GM23338 (cell line): Measurements from ENCODE around the gene SMYD5. TPM values are rescaled to one million over a fixed set of nuclear protein-coding genes. Genes with fewer than 3 reads are reported as not detected.
"Not testable (repeated sequence)": the region's sequence is repeated elsewhere in the genome, so short reads cannot be mapped to it uniquely, and the experiment has no call there.

Experiments
- ATAC-seq: fragments of 200-7000 bp; cut with Tn5 transposase; 3 replicates; pipeline ENCODE4 v1.9.1; 2020
- DNase-seq: peaks from one replicate; pipeline ENCODE4 v3.0.0-alpha.2; 2015; ENCODE audit warnings: low spot score
- H2AFZ ChIP-seq: fragments of 200-600 bp; sonication (generic); 2 replicates; pipeline ENCODE4 v1.8.0; 2016; ENCODE audit warnings: antibody characterized with exemption, mild to moderate bottlenecking, moderate library complexity
- H3F3A ChIP-seq: fragments of 200-600 bp; sonication (generic); replicated peaks from 2 replicates; pipeline ENCODE4 v1.8.0; 2017; ENCODE audit warnings: antibody characterized with exemption, mixed run types, low read depth
- H3K27ac ChIP-seq: fragments of 200-600 bp; sonication (generic); 2 replicates; pipeline ENCODE4 v1.6.1; 2016; ENCODE audit warnings: low read depth
- H3K27me3 ChIP-seq: fragments of 200-600 bp; sonication (generic); 2 replicates; pipeline ENCODE4 v1.8.0; 2016; ENCODE audit warnings: mild to moderate bottlenecking, mixed run types, moderate library complexity; ENCODE audit not compliant: insufficient read depth
- H3K36me3 ChIP-seq: fragments of 200-600 bp; sonication (generic); 2 replicates; pipeline ENCODE4 v1.8.0; 2016; ENCODE audit warnings: mild to moderate bottlenecking; ENCODE audit not compliant: insufficient read depth
- H3K4me1 ChIP-seq: fragments of 200-600 bp; sonication (generic); 2 replicates; pipeline ENCODE4 v1.8.0; 2016; ENCODE audit warnings: mild to moderate bottlenecking, moderate library complexity; ENCODE audit not compliant: insufficient read depth
- H3K4me2 ChIP-seq: fragments of 200-600 bp; sonication (generic); 2 replicates; pipeline ENCODE4 v1.7.1; 2017; ENCODE audit warnings: mixed run types
- H3K4me3 ChIP-seq: fragments of 200-600 bp; sonication (generic); 2 replicates; pipeline ENCODE4 v1.6.1; 2016; ENCODE audit warnings: mixed run types
- H3K79me2 ChIP-seq: fragments of 200-600 bp; sonication (generic); replicated peaks from 2 replicates; pipeline ENCODE4 v1.8.0; 2017; ENCODE audit warnings: mild to moderate bottlenecking; ENCODE audit not compliant: insufficient read depth
- H3K9me2 ChIP-seq: fragments of 200-600 bp; sonication (generic); 2 replicates; pipeline ENCODE4 v1.8.0; 2017; ENCODE audit not compliant: insufficient read depth
- H4K20me1 ChIP-seq: fragments of 200-600 bp; sonication (generic); replicated peaks from 2 replicates; pipeline ENCODE4 v1.8.0; 2017; ENCODE audit warnings: mild to moderate bottlenecking; ENCODE audit not compliant: insufficient read depth
- H3K27ac Mint-ChIP-seq: 2 replicates; pipeline ENCODE4 v1.8.0; 2020; ENCODE audit warnings: inconsistent platforms, mild to moderate bottlenecking, moderate library complexity, mixed read lengths
- H3K27me3 Mint-ChIP-seq: 3 replicates; pipeline ENCODE4 v1.8.0; 2022; ENCODE audit warnings: low read depth, mild to moderate bottlenecking, moderate library complexity, mixed read lengths, inconsistent platforms; ENCODE audit not compliant: insufficient read depth, poor library complexity
- H3K36me3 Mint-ChIP-seq: 3 replicates; pipeline ENCODE4 v1.8.0; 2021; ENCODE audit warnings: low read depth, mild to moderate bottlenecking, inconsistent platforms, moderate library complexity, mixed read lengths
- H3K4me1 Mint-ChIP-seq: 3 replicates; pipeline ENCODE4 v1.8.0; 2020; ENCODE audit warnings: mild to moderate bottlenecking, inconsistent platforms, mixed read lengths
- H3K4me3 Mint-ChIP-seq: 3 replicates; pipeline ENCODE4 v1.8.0; 2021; ENCODE audit warnings: moderate library complexity, mild to moderate bottlenecking, inconsistent platforms, mixed read lengths
- H3K9me3 Mint-ChIP-seq: 3 replicates; pipeline ENCODE4 v1.8.0; 2020; ENCODE audit warnings: moderate library complexity, mild to moderate bottlenecking, inconsistent platforms, mixed read lengths
- EZH2phosphoT487 ChIP-seq: fragments of 200-600 bp; sonication (generic); IDR thresholded peaks from one replicate; pipeline ENCODE4 v1.8.1; 2018; ENCODE audit warnings: antibody characterized with exemption; ENCODE audit not compliant: unreplicated experiment
- POLR2AphosphoS5 ChIP-seq: IDR thresholded peaks from 2 replicates; pipeline ENCODE4 v1.6.1; 2016; ENCODE audit warnings: antibody characterized with exemption, low read depth
- ZNF114 ChIP-seq: fragments of 250-450 bp; sonication (Bioruptor Pico); IDR thresholded peaks from 2 replicates; pipeline ENCODE4 v1.5.0; 2020; ENCODE audit warnings: mild to moderate bottlenecking, moderate library complexity
- long read RNA-seq: library from polyadenylated mRNA; unstranded; transcript quantifications from one replicate; pipeline ENCODE4 v2.0.0, GENCODE V29; 2020; ENCODE audit not compliant: unreplicated experiment
- polyA plus RNA-seq: library from polyadenylated mRNA; unstranded; fragments of >200 nt; fragmentation: Nextera tagmentation; extraction: Ambion mirVana; gene quantifications from 2 replicates; pipeline ENCODE4 v1.2.1, GENCODE V29; 2016
- total RNA-seq: library from RNA; depleted of rRNA; stranded (reverse); fragments of >200 nt; shearing (Covaris generic); gene quantifications from 2 replicates; pipeline ENCODE4 v1.2.3, GENCODE V29; 2014; rRNA removed

SMYD5 gene
- total RNA-seq (45.8 and 47.3 TPM in 2 replicates), polyA plus RNA-seq (17.9 and 20.5 TPM in 2 replicates)
- long read RNA-seq, partial matches to known transcripts = 2 of 11 reads
- long read RNA-seq, other reads (novel, unspliced or antisense) = 5 of 11 reads

DNA sequence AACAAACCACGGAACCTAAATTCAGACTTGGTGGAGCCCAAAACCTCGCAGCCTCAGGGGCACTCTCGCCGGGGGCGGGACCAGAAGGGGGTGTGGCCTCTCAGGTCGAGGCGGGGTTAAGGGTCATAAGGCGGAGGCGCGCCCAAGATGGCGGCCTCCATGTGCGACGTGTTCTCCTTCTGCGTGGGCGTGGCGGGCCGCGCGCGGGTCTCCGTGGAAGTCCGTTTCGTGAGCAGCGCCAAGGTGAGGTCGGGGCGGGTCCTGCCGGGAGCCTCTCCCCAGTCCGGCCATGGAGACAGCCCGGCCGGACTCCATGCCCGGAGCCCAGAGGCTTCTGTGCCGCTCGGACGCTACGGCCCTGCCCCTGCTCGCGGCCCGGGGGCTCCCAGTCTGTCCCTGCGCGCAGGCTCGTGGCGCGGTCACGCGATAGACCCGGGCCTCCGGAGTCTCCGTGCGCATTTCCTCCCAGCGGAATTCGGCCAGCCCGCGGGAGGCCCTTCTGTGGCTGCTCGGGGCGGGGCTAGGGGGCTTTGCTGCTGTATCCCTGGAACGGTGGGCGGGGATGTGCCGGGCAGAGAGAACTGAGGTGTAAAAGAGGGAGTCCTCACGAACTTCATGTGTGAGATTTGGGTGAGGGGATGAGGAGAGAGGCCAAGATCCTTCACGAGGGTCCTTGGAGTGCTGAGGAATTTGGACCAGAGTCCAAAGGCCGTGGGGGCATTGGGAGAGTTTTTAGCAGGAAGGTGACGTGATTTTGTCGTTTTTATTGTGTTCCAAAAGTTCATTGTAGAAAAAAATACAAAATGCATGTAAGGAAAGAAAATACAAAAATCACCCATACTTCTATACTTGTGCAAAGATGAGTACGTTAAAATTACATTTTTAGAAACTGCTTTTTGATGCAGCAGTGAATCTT, at the start of gene SMYD5:
SMYD5 (plus strand) TSS at position 126 of the 916 bp plus-strand sequence; CDS start at position 148, 22 bp downstream.
- ATAC-seq (peak; percentile 86), DNase-seq (peak; percentile 94)
- H3K9me2 ChIP-seq = no peaks in the 10 kb centered on the region
- peaks cover 10% of the 10 kb centered on the region for H4K20me1 ChIP-seq
- peak within 1 kb of the TSS; percentile 79 for H3K4me2 ChIP-seq
- H3K4me1 ChIP-seq = peaks cover 11% of the 10 kb centered on the region
- peaks cover 3% of the 10 kb centered on the region; the same call in 1 of the 3 replicates for H3K36me3 Mint-ChIP-seq
- H3K4me3 ChIP-seq = peak within 1 kb of the TSS; percentile 83
- H3K36me3 ChIP-seq = no peaks in the 10 kb centered on the region
- peaks cover 5% of the 10 kb centered on the region for H3K27me3 Mint-ChIP-seq
- H2AFZ ChIP-seq = peak within 1 kb of the TSS; percentile 98
- H3K9me3 Mint-ChIP-seq = no peaks in the 10 kb centered on the region
- H3K4me1 Mint-ChIP-seq = peaks cover 28% of the 10 kb centered on the region
- H3K27me3 ChIP-seq = no peaks in the 10 kb centered on the region
- H3K79me2 ChIP-seq = peaks cover 40% of the 10 kb centered on the region
- H3K4me3 Mint-ChIP-seq = peak within 1 kb of the TSS; percentile 91
- TF ChIP-seq POLR2AphosphoS5 (peak; percentile 95), EZH2phosphoT487 (no peak), ZNF114 (CRISPR knock-in tag) (no peak)
- H3K27ac Mint-ChIP-seq = peak within 1 kb of the TSS; percentile 87
- H3K27ac ChIP-seq = 0 out of 2 replicates have a peak within 1 kb of the TSS, but pooled peaks have one; percentile 48
- H3F3A ChIP-seq = no peaks in the 10 kb centered on the region

DNA sequence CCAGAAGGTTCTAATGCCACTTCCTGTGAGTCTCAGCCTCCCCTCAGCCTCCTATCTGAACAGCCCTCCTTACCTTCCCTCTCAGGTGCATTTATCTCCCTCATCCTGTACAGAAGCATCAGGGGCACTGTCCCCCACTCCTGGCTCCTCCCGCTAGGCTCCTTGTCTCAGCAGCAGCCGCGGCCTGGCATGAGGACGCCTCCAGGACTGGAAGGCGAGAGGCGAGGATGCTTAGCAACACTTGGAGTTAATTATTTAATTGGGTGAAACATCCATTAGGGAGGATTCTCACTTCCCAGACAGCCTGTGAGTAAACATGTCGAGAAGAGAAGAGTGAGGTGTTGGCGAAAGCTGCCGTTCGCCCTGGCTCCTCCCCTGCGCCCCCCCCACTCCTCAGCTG, 48.1 kb upstream of the SMYD5 start:
- not testable (repeated sequence) for H3K9me3 Mint-ChIP-seq, H3K36me3 ChIP-seq, H3K79me2 ChIP-seq, H3K4me1 Mint-ChIP-seq, H3K27ac Mint-ChIP-seq, H3K4me1 ChIP-seq, H3K27me3 ChIP-seq, H3K9me2 ChIP-seq, H3K27ac ChIP-seq, H3K27me3 Mint-ChIP-seq, H3F3A ChIP-seq, H2AFZ ChIP-seq, H3K4me3 Mint-ChIP-seq, H3K4me2 ChIP-seq, H3K4me3 ChIP-seq, DNase-seq, H3K36me3 Mint-ChIP-seq, H4K20me1 ChIP-seq
- ATAC-seq = peak; percentile 11; the same call in 1 of the 3 replicates

DNA sequence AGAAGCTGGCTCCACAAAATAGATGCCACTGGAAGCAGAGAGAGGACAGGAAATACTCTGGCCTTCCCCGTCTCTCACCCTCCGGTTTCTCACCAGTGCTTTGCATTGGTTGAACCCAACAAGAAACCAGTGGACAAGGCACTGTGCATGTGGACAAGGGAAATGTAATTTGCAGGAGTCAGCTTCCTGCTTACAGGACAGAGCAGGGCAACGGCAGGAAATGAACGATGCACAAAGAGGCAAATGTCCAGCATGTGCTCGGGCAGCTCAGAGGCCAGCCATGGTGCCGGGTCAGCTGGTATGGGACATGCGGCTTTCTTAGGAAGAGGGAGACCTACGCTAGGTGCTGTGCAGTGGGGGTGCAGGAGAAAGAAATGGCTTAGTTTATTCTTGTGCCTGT, 47.2 kb upstream of the SMYD5 start:
- not testable (repeated sequence) for H3K4me3 Mint-ChIP-seq, DNase-seq, H3K27ac Mint-ChIP-seq, H3K27me3 Mint-ChIP-seq, H3K4me3 ChIP-seq, ATAC-seq, H3K4me1 Mint-ChIP-seq, H3F3A ChIP-seq, H3K4me2 ChIP-seq, H3K36me3 Mint-ChIP-seq, H3K27ac ChIP-seq, H3K79me2 ChIP-seq, H4K20me1 ChIP-seq, H2AFZ ChIP-seq, H3K4me1 ChIP-seq, H3K9me3 Mint-ChIP-seq, H3K36me3 ChIP-seq, H3K9me2 ChIP-seq, H3K27me3 ChIP-seq

DNA sequence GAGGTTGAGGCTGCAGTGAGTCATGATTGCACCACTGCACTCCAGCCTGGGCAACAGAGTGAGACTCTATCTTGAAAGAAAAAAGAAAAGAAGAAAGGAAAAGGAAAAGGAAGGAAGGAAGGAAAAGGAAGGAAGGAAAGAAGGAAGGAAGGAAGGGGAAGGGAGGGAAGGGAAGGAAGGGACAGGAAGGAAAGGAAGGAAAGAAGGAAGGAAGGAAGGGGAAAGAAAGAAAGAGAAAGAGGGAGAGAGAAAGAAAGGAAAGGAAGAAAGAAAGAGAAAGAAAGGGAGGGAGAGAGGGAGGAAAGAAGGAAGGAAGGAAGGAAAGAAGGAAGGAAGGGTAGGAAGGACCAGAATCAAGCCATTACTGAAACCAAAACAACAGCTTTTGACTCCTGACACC, 45.7 kb upstream of the SMYD5 start:
- not testable (repeated sequence) for H4K20me1 ChIP-seq, H3K4me3 Mint-ChIP-seq, H2AFZ ChIP-seq, ATAC-seq, H3F3A ChIP-seq, H3K27ac Mint-ChIP-seq, H3K9me3 Mint-ChIP-seq, H3K9me2 ChIP-seq, H3K4me1 Mint-ChIP-seq, H3K4me3 ChIP-seq, H3K27ac ChIP-seq, H3K79me2 ChIP-seq, H3K36me3 ChIP-seq, H3K4me2 ChIP-seq, H3K36me3 Mint-ChIP-seq, H3K27me3 Mint-ChIP-seq, DNase-seq, H3K27me3 ChIP-seq, H3K4me1 ChIP-seq

DNA sequence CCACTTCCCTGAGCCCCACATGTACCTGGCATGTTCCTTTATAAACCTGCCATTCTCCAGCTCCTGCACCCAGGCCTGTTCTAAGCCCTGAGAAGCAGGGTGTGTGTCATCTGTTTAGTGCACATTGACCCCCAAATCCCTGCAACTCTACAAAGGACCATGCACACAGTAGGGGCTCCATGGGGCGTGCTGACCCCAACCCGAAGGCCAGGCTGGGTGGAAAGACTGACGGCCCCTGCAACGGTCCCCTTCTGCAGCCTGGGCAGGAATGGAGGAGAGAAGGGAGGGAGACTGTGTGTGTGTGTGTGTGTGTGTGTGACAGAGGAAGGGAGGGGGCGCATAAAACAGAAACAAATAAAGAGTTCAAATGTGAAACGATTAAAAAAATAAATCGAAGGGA, 43.7 kb upstream of the SMYD5 start:
- H3K4me1 ChIP-seq, H3K27ac Mint-ChIP-seq, H3K36me3 Mint-ChIP-seq, H3K9me2 ChIP-seq, DNase-seq, H3K4me3 ChIP-seq, H4K20me1 ChIP-seq, H3K4me3 Mint-ChIP-seq, H3K36me3 ChIP-seq, H3K79me2 ChIP-seq, H3K4me2 ChIP-seq, ATAC-seq, H3F3A ChIP-seq, H2AFZ ChIP-seq, H3K9me3 Mint-ChIP-seq, H3K27ac ChIP-seq: not testable (repeated sequence)
- Mint-ChIP-seq H3K4me1 (peaks cover 20% of the 10 kb centered on the region), H3K27me3 (peaks cover 27% of the 10 kb centered on the region)
- H3K27me3 ChIP-seq = peaks cover 30% of the 10 kb centered on the region
